IMR-90 (cell line): Measurements from ENCODE around the gene ODAD2. TPM values are rescaled to one million over a fixed set of nuclear protein-coding genes. Genes with fewer than 3 reads are reported as not detected.

Experiments
- ATAC-seq: fragments of 200-7000 bp; cut with Tn5 transposase; 2 replicates; pipeline ENCODE4 v1.9.1; 2020; ENCODE audit warnings: low read depth, mild to moderate bottlenecking, moderate library complexity
- BruUV-seq: library from RNA; stranded (reverse); fragments of 400-500 nt; replicated peaks from 2 replicates; lab custom pipeline; 2021; lab: Mats Ljungman, UMichigan
- CTCF ChIA-PET: fragments of 300-600 bp; formaldehyde crosslinking; extraction: SDS; loops from one replicate; lab custom pipeline; 2021; ENCODE audit warnings: antibody characterized with exemption; lab: Yijun Ruan, JAX
- POLR2A ChIA-PET: fragments of 300-600 bp; sonication (Branson Sonifier 250); formaldehyde crosslinking; loops from one replicate; lab custom pipeline; 2022; ENCODE audit warnings: antibody characterized with exemption; ENCODE audit not compliant: unreplicated experiment; lab: Charles Lee
- DNase-seq: peaks from one replicate; pipeline ENCODE4 v3.0.0; 2013
- H2AFZ ChIP-seq: replicated peaks from 2 replicates; pipeline ENCODE3; 2013; ENCODE audit warnings: low read length, mild to moderate bottlenecking; ENCODE audit not compliant: poor library complexity
- H2AK5ac ChIP-seq: 2 replicates; pipeline ENCODE4 v1.6.1; 2013; ENCODE audit warnings: low read depth, low read length, inconsistent platforms
- H2AK9ac ChIP-seq: replicated peaks from 2 replicates; pipeline ENCODE3; 2013; ENCODE audit warnings: mild to moderate bottlenecking, low read depth, low read length, moderate library complexity; ENCODE audit not compliant: poor library complexity
- H2BK120ac ChIP-seq: 2 replicates; pipeline ENCODE4 v1.6.1; 2013; ENCODE audit warnings: low read depth, low read length, inconsistent platforms
- H2BK15ac ChIP-seq: 3 replicates; pipeline ENCODE4 v1.6.1; 2013; ENCODE audit warnings: low read depth, low read length, inconsistent platforms
- H2BK20ac ChIP-seq: 2 replicates; pipeline ENCODE4 v1.6.1; 2013; ENCODE audit warnings: low read depth, mild to moderate bottlenecking, inconsistent platforms, low read length, moderate library complexity
- H2BK5ac ChIP-seq: 2 replicates; pipeline ENCODE4 v1.6.1; 2013; ENCODE audit warnings: mild to moderate bottlenecking, low read depth, low read length, inconsistent platforms; ENCODE audit not compliant: poor library complexity, severe bottlenecking
- H3K14ac ChIP-seq: replicated peaks from 2 replicates; pipeline ENCODE4 v1.6.1; 2013; ENCODE audit warnings: low read depth, low read length, inconsistent platforms
- H3K18ac ChIP-seq: 2 replicates; pipeline ENCODE4 v1.6.1; 2013; ENCODE audit warnings: low read depth, low read length, control low read depth
- H3K23ac ChIP-seq: 2 replicates; pipeline ENCODE4 v1.6.1; 2013; ENCODE audit warnings: low read depth, low read length, inconsistent platforms
- H3K27ac ChIP-seq: 2 replicates; pipeline ENCODE4 v1.5.1; 2013; ENCODE audit warnings: mild to moderate bottlenecking, control low read depth, low read length; ENCODE audit not compliant: insufficient read depth
- H3K27me3 ChIP-seq: 2 replicates; pipeline ENCODE4 v1.6.1; 2013; ENCODE audit warnings: low read length; ENCODE audit not compliant: control insufficient read depth, insufficient read depth
- H3K36me3 ChIP-seq: 2 replicates; pipeline ENCODE4 v1.6.1; 2013; ENCODE audit warnings: low read length, mixed read lengths; ENCODE audit not compliant: control insufficient read depth, insufficient read depth
- H3K4ac ChIP-seq: 2 replicates; pipeline ENCODE4 v1.6.1; 2013; ENCODE audit warnings: low read depth, low read length, inconsistent platforms
- H3K4me1 ChIP-seq: 2 replicates; pipeline ENCODE4 v1.6.1; 2013; ENCODE audit warnings: low read length, mixed read lengths; ENCODE audit not compliant: control insufficient read depth, insufficient read depth
- H3K4me2 ChIP-seq: 2 replicates; pipeline ENCODE4 v1.6.1; 2013; ENCODE audit warnings: low read depth, mild to moderate bottlenecking, control low read depth, low read length, moderate library complexity
- H3K4me3 ChIP-seq: 2 replicates; pipeline ENCODE4 v1.5.1; 2013; ENCODE audit warnings: low read depth, mild to moderate bottlenecking, control low read depth, low read length, moderate library complexity; ENCODE audit not compliant: insufficient read depth
- H3K56ac ChIP-seq: 2 replicates; pipeline ENCODE4 v1.6.1; 2013; ENCODE audit warnings: low read length, inconsistent platforms; ENCODE audit not compliant: insufficient read depth; ENCODE audit errors: extremely low read depth
- H3K79me1 ChIP-seq, 2 experiments: 2 replicates each; pipeline ENCODE4 v1.6.1; 2013; ENCODE audit warnings: low read length in 2 of 2, inconsistent platforms in 1 of 2, low read depth in 1 of 2
- H3K9ac ChIP-seq: 2 replicates; pipeline ENCODE4 v1.6.1; 2013; ENCODE audit warnings: low read depth, low read length, control low read depth
- H3K9me1 ChIP-seq: 2 replicates; pipeline ENCODE4 v1.6.1; 2013; ENCODE audit warnings: low read length, inconsistent platforms; ENCODE audit not compliant: insufficient read depth
- H3K9me3 ChIP-seq: 2 replicates; pipeline ENCODE4 v1.6.1; 2013; ENCODE audit warnings: low read length; ENCODE audit not compliant: control insufficient read depth, insufficient read depth
- H4K20me1 ChIP-seq: 2 replicates; pipeline ENCODE4 v1.6.1; 2013; ENCODE audit warnings: low read length, inconsistent platforms; ENCODE audit not compliant: insufficient read depth
- H4K5ac ChIP-seq: 2 replicates; pipeline ENCODE4 v1.6.1; 2013; ENCODE audit warnings: mild to moderate bottlenecking, low read depth, low read length, control low read depth
- H4K8ac ChIP-seq, 2 experiments: 2 replicates each; pipeline ENCODE4 v1.6.1; 2013; ENCODE audit warnings: low read depth in 2 of 2, low read length in 2 of 2, control low read depth in 1 of 2, inconsistent platforms in 1 of 2
- H4K91ac ChIP-seq: 2 replicates; pipeline ENCODE4 v1.6.1; 2013; ENCODE audit warnings: low read depth, low read length, inconsistent platforms; ENCODE audit not compliant: insufficient read depth
- CTCF ChIP-seq: conservative IDR thresholded peaks from 2 replicates; pipeline ENCODE4 v1.5.1; 2012; ENCODE audit warnings: mild to moderate bottlenecking, low read depth, low read length, improper control_type of control experiment
- ELK1 ChIP-seq: fragments of 150-350 bp; IDR thresholded peaks from 2 replicates; pipeline ENCODE4 v1.6.1; 2016; ENCODE audit warnings: low read depth, mild to moderate bottlenecking, low read length, moderate library complexity, borderline replicate concordance
- MAFK ChIP-seq: IDR thresholded peaks from 2 replicates; pipeline ENCODE4 v1.6.1; 2012; ENCODE audit warnings: low read depth, low read length, improper control_type of control experiment
- MXI1 ChIP-seq: IDR thresholded peaks from 2 replicates; pipeline ENCODE4 v1.6.1; 2012; ENCODE audit warnings: low read depth, mild to moderate bottlenecking, low read length, moderate library complexity, borderline replicate concordance
- NFE2L2 ChIP-seq: fragments of 150-350 bp; IDR thresholded peaks from 2 replicates; pipeline ENCODE4 v1.6.1; 2016; ENCODE audit warnings: low read depth, mild to moderate bottlenecking, low read length
- POLR2A ChIP-seq: IDR thresholded peaks from 2 replicates; pipeline ENCODE4 v1.6.1; 2012; ENCODE audit warnings: mild to moderate bottlenecking, low read depth, low read length
- RAD21 ChIP-seq: IDR thresholded peaks from 2 replicates; pipeline ENCODE4 v1.6.1; 2012; ENCODE audit warnings: low read length, improper control_type of control experiment
- RCOR1 ChIP-seq: IDR thresholded peaks from 2 replicates; pipeline ENCODE4 v1.6.1; 2012; ENCODE audit warnings: mild to moderate bottlenecking, low read length, improper control_type of control experiment; ENCODE audit not compliant: insufficient replicate concordance
- RFX5 ChIP-seq: IDR thresholded peaks from 2 replicates; pipeline ENCODE4 v1.8.0; 2012; ENCODE audit warnings: low read depth, mild to moderate bottlenecking, low read length, moderate library complexity
- whole genome bisulfite sequencing, 2 experiments: methylation state at CpG; one replicate each; pipeline versions ENCODE4 v1.1.5 to v1.1.7; 2013; ENCODE audit warnings: missing lambda C conversion rate in 2 of 2; ENCODE audit not compliant: insufficient read length in 1 of 2; ENCODE audit errors: extremely low coverage in 2 of 2; 5-methylcytosine and 5-hydroxymethylcytosine counted together
- dilution Hi-C: fragments of 300-500 bp; cut with HindIII; formaldehyde crosslinking; loops from one replicate; pipeline ENCODE4 v1.14.3; 2018; ENCODE audit warnings: low sequenced_read_pairs; ENCODE audit not compliant: unreplicated experiment
- in situ Hi-C: fragments of 300-500 bp; cut with MboI; formaldehyde crosslinking; loops from 3 replicates; pipeline ENCODE4 v1.14.3; 2019; ENCODE audit warnings: low sequenced_read_pairs, inconsistent platforms, mixed read lengths
- intact Hi-C: fragments of 100-400 bp; cut with micrococcal nuclease; formaldehyde crosslinking; loops from 2 replicates; pipeline ENCODE4 v1.10.0; 2022
- polyA plus RNA-seq, 3 experiments: library from polyadenylated mRNA; depleted of rRNA; stranded (reverse); fragments of >200 nt; gene quantifications; 2 replicates each; pipeline ENCODE4 v1.2.3, GENCODE V29; 2012; ENCODE audit warnings: low replicate concordance in 1 of 3
- total RNA-seq: library from RNA; depleted of rRNA; stranded (reverse); fragments of >200 nt; gene quantifications from 2 replicates; pipeline ENCODE4 v1.2.3, GENCODE V29; 2012

The ODAD2 gene
- total and polyA plus RNA-seq, 2 of the 4 experiments (the other 2 are of a cell fraction): 0.53 to 0.72 TPM

- Histone ChIP-seq H2AK9ac (no peak overlapping the region), H3K27me3 (no peaks in the 10 kb centered on the region), H3K4me2 (no peak overlapping the region), H3K4me1 (no peaks in the 10 kb centered on the region), H3K9ac (no peak overlapping the region), H3K18ac (no peak overlapping the region), H3K56ac (no peak overlapping the region), H3K79me1 (no peaks in the 10 kb centered on the region), H2BK15ac (no peak overlapping the region), H2BK5ac (no peak overlapping the region), H3K9me3 (no peaks in the 10 kb centered on the region), H3K14ac (no peak overlapping the region), H4K20me1 (no peaks in the 10 kb centered on the region), H3K4me3 (no peak overlapping the region), H2BK120ac (no peak overlapping the region), H3K27ac (no peak overlapping the region), H3K4ac (no peak overlapping the region), H4K8ac (no peak overlapping the region), H3K9me1 (no peaks in the 10 kb centered on the region), H2AK5ac (no peak overlapping the region), H2AFZ (no peak overlapping the region), H4K5ac (no peak overlapping the region), H4K91ac (no peak overlapping the region), H3K23ac (no peak overlapping the region), H2BK20ac (no peak overlapping the region), H3K36me3 (no peaks in the 10 kb centered on the region)
- in situ Hi-C loops: no loop called here
- no TSS peak for BruUV-seq
- no peak for ATAC-seq
- no peak for DNase-seq
- ChIA-PET POLR2A (no interaction called here), CTCF (no interaction called here)
- no CpG with 5 or more reads among the region's 1 CpG for WGBS, 2 experiments
- TF ChIP-seq RCOR1 (no peak), MXI1 (no peak), RAD21 (no peak), NFE2L2 (no peak), RFX5 (no peak), MAFK (no peak), POLR2A (no peak), ELK1 (no peak), CTCF (no peak)
- dilution Hi-C loops: no loop called here
- intact Hi-C loops: no loop called here
Observed at GRCh38 chr10:27884185-27884641, 114.7 kb downstream of the ODAD2 start.
